Transverse colon (tissue), 4 donors: ENCODE measurements around the gene ZNF785.

Source experiments
- CTCF ChIP-seq, 5 experiments: fragments of 200-600 bp in 3 of 5; fragments of 450-650 bp in 2 of 5; sonication (generic) in 3 of 5; IDR thresholded peaks; 1 replicate in 2 of 5; 2 replicates in 3 of 5; pipeline ENCODE4 v1.5.1; 2016 to 2017; ENCODE audit warnings: antibody characterized with exemption in 5 of 5, inconsistent platforms in 3 of 5, mild to moderate bottlenecking in 2 of 5, moderate library complexity in 1 of 5
- POLR2AphosphoS5 ChIP-seq, 3 donors: sonication (generic); formaldehyde crosslinking; IDR thresholded peaks; one replicate each; pipeline ENCODE4 v1.6.1; 2016; ENCODE audit warnings: antibody characterized with exemption in 3 of 3

GRCh38 chr16:30548416-30549253, 36.9 kb downstream of the ZNF785 start:
- TF ChIP-seq POLR2AphosphoS5 (IDR thresholded peaks at IDR 0.05) (no peak), CTCF (IDR thresholded peaks at IDR 0.05) (no peak)
